K562 (cell line): ENCODE data around the gene NF1. TPM values are rescaled to one million over a fixed set of nuclear protein-coding genes. Genes with fewer than 3 reads are reported as not detected.

Experiments used
- DEAF1 ChIP-seq: fragments of 450-650 bp; formaldehyde crosslinking; IDR thresholded peaks from 2 replicates; pipeline ENCODE4 v1.4.0; 2020; ENCODE audit warnings: mild to moderate bottlenecking, moderate library complexity
- FOXK2 ChIP-seq, 2 experiments: fragments of 450-650 bp; IDR thresholded peaks in 1 of 2; conservative IDR thresholded peaks in 1 of 2; 2 replicates each; pipeline ENCODE4 v1.6.1; 2016; ENCODE audit warnings: low read depth in 2 of 2, mild to moderate bottlenecking in 1 of 2
- HMBOX1 ChIP-seq: sonication (generic); IDR thresholded peaks from 2 replicates; pipeline ENCODE4 v1.6.1; 2016
- HMGXB4 ChIP-seq: sonication (generic); formaldehyde crosslinking; IDR thresholded peaks from 2 replicates; pipeline ENCODE4 v1.8.1; 2023; ENCODE audit warnings: mild to moderate bottlenecking, missing genetic modification reagents
- NR1H2 ChIP-seq: sonication (generic); formaldehyde crosslinking; IDR thresholded peaks from 2 replicates; pipeline ENCODE4 v1.4.0; 2020; ENCODE audit warnings: mild to moderate bottlenecking, missing genetic modification reagents
- RAD21 ChIP-seq, 2 experiments: fragments of 250-450 bp in 1 of 2; fragments of 450-650 bp in 1 of 2; sonication (Bioruptor Pico) in 1 of 2; formaldehyde crosslinking in 1 of 2; IDR thresholded peaks in 1 of 2; conservative IDR thresholded peaks in 1 of 2; 2 replicates each; pipeline versions ENCODE4 v1.4.0 to v1.8.0; 2020 to 2022; ENCODE audit warnings: mild to moderate bottlenecking in 2 of 2, moderate library complexity in 1 of 2
- REST ChIP-seq, 2 experiments: fragments of 450-650 bp; formaldehyde crosslinking in 1 of 2; IDR thresholded peaks; 2 replicates each; pipeline versions ENCODE4 v1.4.0 to v1.6.1; 2014 to 2020; ENCODE audit warnings: mild to moderate bottlenecking in 2 of 2, borderline replicate concordance in 1 of 2, low read depth in 1 of 2
- USF1 ChIP-seq: sonication (generic); formaldehyde crosslinking; IDR thresholded peaks from 2 replicates; pipeline ENCODE4 v1.9.0; 2022; ENCODE audit warnings: mild to moderate bottlenecking, missing genetic modification reagents
- XRCC4 ChIP-seq: IDR thresholded peaks from one replicate; pipeline ENCODE4 v1.6.1; 2011; ENCODE audit not compliant: insufficient read depth, insufficient read length; ENCODE audit errors: extremely low read depth
- polyA plus RNA-seq, 8 experiments: library from polyadenylated mRNA; depleted of rRNA in 4 of 8; stranded (reverse) in 5 of 8; unstranded in 3 of 8; fragments of >200 nt; fragmentation: Nextera tagmentation in 2 of 8; fragmentation: Illumina TruSeq in 1 of 8; extraction: Ambion mirVana in 2 of 8; extraction: Trizol in 1 of 8; gene quantifications; 2 replicates each; pipeline versions ENCODE4 v1.2.1 to v1.2.3, GENCODE V29; 2011 to 2014; ENCODE audit warnings: inconsistent platforms in 1 of 8, missing spikeins in 1 of 8
- total RNA-seq, 7 experiments: library from RNA; depleted of rRNA in 6 of 7; stranded (reverse); fragments of >200 nt in 6 of 7; fragmentation: Illumina TruSeq in 2 of 7; extraction: Trizol in 2 of 7; gene quantifications; 2 replicates each; pipeline versions ENCODE4 v1.2.1 to v1.2.3, GENCODE V29; 2011 to 2021; ENCODE audit warnings: low replicate concordance in 1 of 7

NF1 gene
- total and polyA plus RNA-seq, 9 of the 15 experiments (the other 6 are each of a cell fraction or from before 2014, with no cell fraction given), result 3.4 to 41.9 (median 24.3) TPM

- TF ChIP-seq HMGXB4 (CRISPR knock-in tag), result no peak
- no peak for TF ChIP-seq XRCC4
- TF ChIP-seq DEAF1, result peak; percentile 36; the same call in 1 of the 2 replicates
- peak; percentile 49 to 79 for TF ChIP-seq RAD21 (CRISPR knock-in tag; conservative IDR thresholded peaks at IDR 0.05 in 1 of 2, IDR thresholded peaks at IDR 0.05 in 1 of 2)
- no peak for TF ChIP-seq USF1 (CRISPR knock-in tag)
- TF ChIP-seq NR1H2, result no peak
- 0 out of 2 replicates have a peak, but pooled peaks have one; percentile 20 for TF ChIP-seq HMBOX1
- peak; percentile 56; the same call in 1 of the 2 replicates for TF ChIP-seq REST (IDR thresholded peaks at IDR 0.05; ENCODE audit: borderline replicate concordance)
- TF ChIP-seq REST (CRISPR knock-in tag; IDR thresholded peaks at IDR 0.05; ENCODE audit: low read depth), result no peak
- peak; percentile 27 to 58; a peak in 2 of 4 replicates for TF ChIP-seq FOXK2 (conservative IDR thresholded peaks at IDR 0.05 in 1 of 2, IDR thresholded peaks at IDR 0.05 in 1 of 2; ENCODE audit: low read depth in 2 of 2)
Observed at GRCh38 chr17:31373150-31374093, 278.6 kb downstream of the NF1 start (continued).
